ENCODE results near the gene ACADS.
A peak's percentile ranks its signal among the peaks of the same experiment; 100 is the strongest.

Gene ACADS

GRCh38 chr12:120767071-120768024 lies 41.7 kb downstream of the ACADS start:
- Histone ChIP-seq H3K27ac (no peak overlapping the region), H3K9me3 (ENCODE audit: low read depth, low read length) (no peaks in the 10 kb centered on the region)
- DNase-seq (ENCODE audit: low read depth, low spot score) = no peak

GRCh38 chr12:120771097-120771496 lies 45.5 kb downstream of the ACADS start:
- no peak for DNase-seq (ENCODE audit: low read depth, low spot score)
- H3K9ac ChIP-seq (ENCODE audit: insufficient read length) = no peak overlapping the region
- no peaks in the 10 kb centered on the region for H3K9me3 ChIP-seq (ENCODE audit: low read depth, low read length)
- H3K4me3 ChIP-seq = no peak overlapping the region
- no peak overlapping the region for H3K27ac ChIP-seq
- peaks cover 26% of the 10 kb centered on the region; the same call in 1 of the 2 replicates for H3K36me3 ChIP-seq (ENCODE audit: insufficient read depth, low read length)
- no peak for TF ChIP-seq FOXP2 (optimal IDR thresholded peaks at IDR 0.05; ENCODE audit: control extremely low read depth, extremely low read length, insufficient read depth)
- TF ChIP-seq POLR2AphosphoS5 (IDR thresholded peaks at IDR 0.05; ENCODE audit: borderline replicate concordance, low read depth, low read length) = no peak
- no peak for TF ChIP-seq EZH2 (IDR thresholded peaks at IDR 0.05)

More at GRCh38 chr12:120767071-120768024, 41.7 kb downstream of the ACADS start:
- TF ChIP-seq EZH2 (IDR thresholded peaks at IDR 0.05) = no peak
- TF ChIP-seq FOXP2 (optimal IDR thresholded peaks at IDR 0.05; ENCODE audit: control extremely low read depth, extremely low read length, insufficient read depth) = no peak
- no peak for TF ChIP-seq POLR2AphosphoS5 (IDR thresholded peaks at IDR 0.05; ENCODE audit: borderline replicate concordance, low read depth, low read length)
- Histone ChIP-seq H3K36me3 (ENCODE audit: insufficient read depth, low read length) (peaks cover 43% of the 10 kb centered on the region; the same call in 1 of the 2 replicates), H3K4me3 (no peak overlapping the region), H3K9ac (ENCODE audit: insufficient read length) (no peak overlapping the region)

- Histone ChIP-seq H3K36me3 (ENCODE audit: insufficient read depth, low read length) (no peaks in the 10 kb centered on the region), H3K4me3 (no peak overlapping the region), H3K9me3 (ENCODE audit: low read depth, low read length) (no peaks in the 10 kb centered on the region), H3K9ac (ENCODE audit: insufficient read length) (no peak overlapping the region), H3K27ac (no peak overlapping the region)
- no peak for TF ChIP-seq FOXP2 (optimal IDR thresholded peaks at IDR 0.05; ENCODE audit: control extremely low read depth, extremely low read length, insufficient read depth)
- TF ChIP-seq POLR2AphosphoS5 (IDR thresholded peaks at IDR 0.05; ENCODE audit: borderline replicate concordance, low read depth, low read length) = no peak
- TF ChIP-seq EZH2 (IDR thresholded peaks at IDR 0.05) = no peak
- DNase-seq (ENCODE audit: low read depth, low spot score) = no peak
Observed at GRCh38 chr12:120774169-120774916, 48.7 kb downstream of the ACADS start.

- TF ChIP-seq FOXP2 (optimal IDR thresholded peaks at IDR 0.05; ENCODE audit: control extremely low read depth, extremely low read length, insufficient read depth) (no peak), POLR2AphosphoS5 (IDR thresholded peaks at IDR 0.05; ENCODE audit: borderline replicate concordance, low read depth, low read length) (no peak), EZH2 (IDR thresholded peaks at IDR 0.05) (no peak)
- no peak overlapping the region for H3K27ac ChIP-seq
- no peaks in the 10 kb centered on the region; the same call in 1 of the 2 replicates for H3K36me3 ChIP-seq (ENCODE audit: insufficient read depth, low read length)
- H3K4me3 ChIP-seq = no peak overlapping the region
- H3K9me3 ChIP-seq (ENCODE audit: low read depth, low read length) = no peaks in the 10 kb centered on the region
- no peak overlapping the region for H3K9ac ChIP-seq (ENCODE audit: insufficient read length)
- DNase-seq (ENCODE audit: low read depth, low spot score) = no peak
Observed at GRCh38 chr12:120775862-120776552, 50.4 kb downstream of the ACADS start.

- H3K4me3 ChIP-seq = no peak overlapping the region
- H3K27ac ChIP-seq = no peak overlapping the region
- H3K36me3 ChIP-seq (ENCODE audit: insufficient read depth, low read length) = peaks cover 24% of the 10 kb centered on the region
- H3K9me3 ChIP-seq (ENCODE audit: low read depth, low read length) = no peaks in the 10 kb centered on the region
- no peak overlapping the region for H3K9ac ChIP-seq (ENCODE audit: insufficient read length)
- no peak for TF ChIP-seq FOXP2 (optimal IDR thresholded peaks at IDR 0.05; ENCODE audit: control extremely low read depth, extremely low read length, insufficient read depth)
- no peak for TF ChIP-seq POLR2AphosphoS5 (IDR thresholded peaks at IDR 0.05; ENCODE audit: borderline replicate concordance, low read depth, low read length)
- TF ChIP-seq EZH2 (IDR thresholded peaks at IDR 0.05) = no peak
- no peak for DNase-seq (ENCODE audit: low read depth, low spot score)
Observed at GRCh38 chr12:120783197-120783596, 57.6 kb downstream of the ACADS start.

- Histone ChIP-seq H3K36me3 (ENCODE audit: insufficient read depth, low read length) (peaks cover 24% of the 10 kb centered on the region), H3K4me3 (no peak overlapping the region), H3K9me3 (ENCODE audit: low read depth, low read length) (no peaks in the 10 kb centered on the region), H3K27ac (no peak overlapping the region), H3K9ac (ENCODE audit: insufficient read length) (no peak overlapping the region)
- TF ChIP-seq POLR2AphosphoS5 (IDR thresholded peaks at IDR 0.05; ENCODE audit: borderline replicate concordance, low read depth, low read length) (no peak), EZH2 (IDR thresholded peaks at IDR 0.05) (no peak), FOXP2 (optimal IDR thresholded peaks at IDR 0.05; ENCODE audit: control extremely low read depth, extremely low read length, insufficient read depth) (no peak)
- DNase-seq (ENCODE audit: low read depth, low spot score) = no peak
Observed at GRCh38 chr12:120784804-120785203, 59.2 kb downstream of the ACADS start.

- peaks cover 10% of the 10 kb centered on the region; the same call in 1 of the 2 replicates for H3K36me3 ChIP-seq (ENCODE audit: insufficient read depth, low read length)
Observed at GRCh38 chr12:120787889-120788288, 62.3 kb downstream of the ACADS start.

More at GRCh38 chr12:120787889-120788288, 62.3 kb downstream of the ACADS start:
- Histone ChIP-seq H3K27ac (peak overlapping the region; percentile 27; the same call in 1 of the 2 replicates), H3K9ac (ENCODE audit: insufficient read length) (no peak overlapping the region), H3K9me3 (ENCODE audit: low read depth, low read length) (no peaks in the 10 kb centered on the region), H3K4me3 (no peak overlapping the region)
- no peak for TF ChIP-seq FOXP2 (optimal IDR thresholded peaks at IDR 0.05; ENCODE audit: control extremely low read depth, extremely low read length, insufficient read depth)
- no peak for DNase-seq (ENCODE audit: low read depth, low spot score)

Data from SK-N-MC (cell line).